Suprapubic skin (tissue), 4 donors: ENCODE results near the gene SLC9A9. TPM values are rescaled to one million over a fixed set of nuclear protein-coding genes. Genes with fewer than 3 reads are reported as not detected.

Source experiments
- DNase-seq, 2 donors: peaks; one replicate each; pipeline ENCODE4 v3.0.0-alpha.2; 2019; ENCODE audit warnings: low spot score in 2 of 2
- H3K27ac ChIP-seq: fragments of 200-600 bp; sonication (generic); one replicate; pipeline ENCODE4 v1.5.1; 2019
- H3K27me3 ChIP-seq: fragments of 200-600 bp; sonication (generic); one replicate; pipeline ENCODE4 v1.5.1; 2019
- H3K36me3 ChIP-seq: fragments of 200-600 bp; sonication (generic); one replicate; pipeline ENCODE4 v1.5.1; 2019
- H3K4me1 ChIP-seq: fragments of 200-600 bp; sonication (generic); one replicate; pipeline ENCODE4 v1.5.1; 2019
- H3K4me3 ChIP-seq: fragments of 200-600 bp; sonication (generic); one replicate; pipeline ENCODE4 v1.5.1; 2019; ENCODE audit warnings: mild to moderate bottlenecking
- H3K9me3 ChIP-seq: fragments of 200-600 bp; sonication (generic); one replicate; pipeline ENCODE4 v1.5.1; 2019
- EP300 ChIP-seq: sonication (generic); formaldehyde crosslinking; IDR thresholded peaks from one replicate; pipeline ENCODE4 v1.6.1; 2017; ENCODE audit warnings: antibody characterized with exemption
- POLR2A ChIP-seq, 2 donors: fragments of 450-650 bp; IDR thresholded peaks; one replicate each; pipeline ENCODE4 v1.6.1; 2017; ENCODE audit warnings: antibody characterized with exemption in 2 of 2, mild to moderate bottlenecking in 2 of 2, moderate library complexity in 2 of 2
- POLR2AphosphoS5 ChIP-seq, 3 donors: sonication (generic); formaldehyde crosslinking; IDR thresholded peaks; one replicate each; pipeline ENCODE4 v1.6.1; 2017; ENCODE audit warnings: antibody characterized with exemption in 3 of 3
- WGBS: methylation state at CpG from one replicate; pipeline ENCODE4 v1.1.5; 2018; 5-methylcytosine and 5-hydroxymethylcytosine counted together
- total RNA-seq, 4 donors: library from RNA; depleted of rRNA; stranded (reverse); fragments of >200 nt; gene quantifications; one replicate each; pipeline ENCODE4 v1.1.0, GENCODE V29; 2016
- TF ChIP-seq, protein P1 (sequence below), 2 donors: fragments of 200-600 bp in 1 of 2; fragments of 450-650 bp in 1 of 2; sonication (generic) in 1 of 2; IDR thresholded peaks; one replicate each; pipeline ENCODE4 v1.5.1; 2016 to 2019; ENCODE audit warnings: antibody characterized with exemption in 2 of 2, mild to moderate bottlenecking in 1 of 2, moderate library complexity in 1 of 2

Gene SLC9A9
- total RNA-seq, 4 donors from 2014 or later, result 16.6 to 51.0 (median 30.0) TPM

DNA sequence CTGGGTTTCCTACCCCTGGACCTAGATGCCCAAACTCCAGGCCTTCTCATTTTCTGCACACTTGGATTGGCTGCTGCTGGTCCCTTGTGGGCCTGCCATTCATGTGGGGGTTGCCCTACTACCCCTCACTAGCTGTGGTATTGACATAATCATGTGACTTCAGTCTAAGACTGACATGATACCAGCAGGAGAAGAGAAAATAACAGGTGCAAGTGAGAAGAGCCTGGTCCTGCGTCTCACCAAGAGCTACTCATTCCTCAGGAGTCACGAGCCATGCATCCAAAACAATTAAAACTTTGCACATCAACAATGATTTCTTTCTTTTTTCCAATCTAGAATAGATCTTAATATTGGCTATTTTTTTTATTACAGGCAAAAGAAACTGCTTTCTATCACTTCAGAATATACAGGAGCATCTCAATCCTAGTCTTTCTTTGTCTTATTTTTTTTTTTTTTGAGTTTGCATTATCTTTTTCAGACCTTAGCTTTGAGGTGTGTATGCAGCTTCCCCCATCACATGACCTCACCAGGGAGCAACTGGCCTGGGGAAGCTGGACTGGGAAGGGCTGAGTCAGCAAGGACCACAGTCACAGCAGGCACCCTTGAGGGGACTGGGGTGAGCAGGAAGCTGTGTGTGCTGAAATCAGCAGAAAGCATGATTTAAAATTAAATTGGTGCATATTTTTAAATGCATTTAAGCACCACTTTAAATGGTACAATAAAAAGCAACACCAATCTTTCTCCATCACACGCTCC, 27.6 kb downstream of the SLC9A9 start:
- H3K36me3 ChIP-seq, result no peaks in the 10 kb centered on the region
- no peaks in the 10 kb centered on the region for H3K9me3 ChIP-seq
- no peak overlapping the region for H3K27ac ChIP-seq
- TF ChIP-seq POLR2A (IDR thresholded peaks at IDR 0.05) (no peak), EP300 (no peak), POLR2AphosphoS5 (IDR thresholded peaks at IDR 0.05) (no peak)
- TF ChIP-seq, protein P1, sequence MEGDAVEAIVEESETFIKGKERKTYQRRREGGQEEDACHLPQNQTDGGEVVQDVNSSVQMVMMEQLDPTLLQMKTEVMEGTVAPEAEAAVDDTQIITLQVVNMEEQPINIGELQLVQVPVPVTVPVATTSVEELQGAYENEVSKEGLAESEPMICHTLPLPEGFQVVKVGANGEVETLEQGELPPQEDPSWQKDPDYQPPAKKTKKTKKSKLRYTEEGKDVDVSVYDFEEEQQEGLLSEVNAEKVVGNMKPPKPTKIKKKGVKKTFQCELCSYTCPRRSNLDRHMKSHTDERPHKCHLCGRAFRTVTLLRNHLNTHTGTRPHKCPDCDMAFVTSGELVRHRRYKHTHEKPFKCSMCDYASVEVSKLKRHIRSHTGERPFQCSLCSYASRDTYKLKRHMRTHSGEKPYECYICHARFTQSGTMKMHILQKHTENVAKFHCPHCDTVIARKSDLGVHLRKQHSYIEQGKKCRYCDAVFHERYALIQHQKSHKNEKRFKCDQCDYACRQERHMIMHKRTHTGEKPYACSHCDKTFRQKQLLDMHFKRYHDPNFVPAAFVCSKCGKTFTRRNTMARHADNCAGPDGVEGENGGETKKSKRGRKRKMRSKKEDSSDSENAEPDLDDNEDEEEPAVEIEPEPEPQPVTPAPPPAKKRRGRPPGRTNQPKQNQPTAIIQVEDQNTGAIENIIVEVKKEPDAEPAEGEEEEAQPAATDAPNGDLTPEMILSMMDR (IDR thresholded peaks at IDR 0.05), result no peak
- H3K4me1 ChIP-seq, result peaks cover 4% of the 10 kb centered on the region
- no peaks in the 10 kb centered on the region for H3K27me3 ChIP-seq
- H3K4me3 ChIP-seq, result no peak overlapping the region
- DNase-seq, result no peak
- 81% methylated on average over 3 of the region's 3 CpGs for WGBS

DNA sequence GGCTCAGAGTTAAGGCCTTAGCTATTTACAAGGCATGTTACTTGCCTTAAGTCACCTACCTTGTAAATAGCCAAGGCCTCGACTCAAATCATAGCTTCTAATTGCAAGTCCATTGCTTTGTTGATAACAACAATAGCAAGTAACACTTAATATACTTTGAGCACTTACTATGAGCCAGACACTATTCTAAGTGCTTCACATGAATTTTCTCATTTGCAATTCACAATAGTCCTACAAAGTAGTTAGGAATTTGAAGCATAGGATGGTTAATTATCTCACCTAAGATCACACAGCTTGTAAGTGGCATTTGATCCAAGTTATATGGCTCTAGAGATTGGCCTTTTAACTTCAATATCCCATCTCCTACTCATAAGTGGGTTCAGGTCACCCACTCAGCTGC, 28.4 kb downstream of the SLC9A9 start:
- WGBS, result 68% methylated on average over 1 of the region's 1 CpG
- Histone ChIP-seq H3K27ac (no peak overlapping the region), H3K4me1 (peaks cover under 1% of the 10 kb centered on the region), H3K27me3 (no peaks in the 10 kb centered on the region), H3K9me3 (no peaks in the 10 kb centered on the region), H3K4me3 (no peak overlapping the region), H3K36me3 (no peaks in the 10 kb centered on the region)
- TF ChIP-seq, protein P1 (IDR thresholded peaks at IDR 0.05), result no peak
- TF ChIP-seq EP300 (no peak), POLR2AphosphoS5 (IDR thresholded peaks at IDR 0.05) (no peak), POLR2A (IDR thresholded peaks at IDR 0.05) (no peak)
- no peak for DNase-seq

DNA sequence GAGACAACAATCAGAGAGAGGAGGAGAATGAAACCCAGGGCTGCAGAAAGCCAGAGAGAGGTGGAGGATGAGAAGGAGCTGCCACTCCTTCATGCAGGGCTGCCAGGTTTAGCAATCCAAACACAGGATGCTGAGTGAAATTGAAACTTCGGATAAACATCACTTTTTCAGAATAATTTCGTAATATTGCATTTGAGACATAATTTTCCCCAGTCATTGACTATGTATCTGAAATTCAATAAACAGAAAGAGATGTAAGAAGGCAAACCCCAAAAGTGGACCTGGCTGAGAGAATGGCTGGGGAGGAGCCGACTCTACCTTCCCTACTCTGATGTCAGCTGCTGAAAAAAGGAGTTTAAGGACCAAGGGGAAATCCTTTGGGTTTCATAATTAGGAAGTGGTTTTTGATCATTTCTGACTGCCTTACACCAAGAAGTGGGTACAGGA, 33.8 kb downstream of the SLC9A9 start:
- no peaks in the 10 kb centered on the region for H3K36me3 ChIP-seq
- H3K4me1 ChIP-seq, result peaks cover 8% of the 10 kb centered on the region
- H3K27me3 ChIP-seq, result no peaks in the 10 kb centered on the region
- no peak overlapping the region for H3K27ac ChIP-seq
- 72% methylated on average over 3 of the region's 3 CpGs for WGBS
- no peaks in the 10 kb centered on the region for H3K9me3 ChIP-seq
- TF ChIP-seq POLR2A (IDR thresholded peaks at IDR 0.05) (no peak), EP300 (no peak), POLR2AphosphoS5 (IDR thresholded peaks at IDR 0.05) (no peak)
- TF ChIP-seq, protein P1 (IDR thresholded peaks at IDR 0.05), result no peak
- no peak overlapping the region for H3K4me3 ChIP-seq
- no peak for DNase-seq

DNA sequence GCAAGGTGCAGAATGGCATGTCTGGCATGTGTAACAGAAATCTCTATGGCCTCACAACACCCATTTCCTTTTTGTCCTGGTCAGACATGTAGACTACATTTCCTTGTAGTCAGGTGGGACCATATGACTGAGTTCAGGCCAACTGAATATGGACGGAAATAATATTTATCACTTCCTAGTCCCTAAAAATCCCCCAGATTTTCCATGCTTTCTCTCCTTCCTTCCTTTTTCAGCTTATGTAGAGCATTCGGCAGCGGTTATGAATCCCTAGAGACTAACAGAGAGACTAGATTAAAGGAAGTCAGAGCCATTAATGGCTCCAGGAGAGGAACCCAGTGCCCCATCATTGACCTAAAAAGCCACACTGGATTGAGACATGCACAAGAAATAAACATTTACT, 35.8 kb downstream of the SLC9A9 start:
- WGBS, result 73% methylated on average over 3 of the region's 3 CpGs
- DNase-seq, result no peak
- Histone ChIP-seq H3K27ac (no peak overlapping the region), H3K9me3 (no peaks in the 10 kb centered on the region), H3K4me1 (peaks cover 13% of the 10 kb centered on the region), H3K27me3 (no peaks in the 10 kb centered on the region), H3K4me3 (no peak overlapping the region), H3K36me3 (no peaks in the 10 kb centered on the region)
- no peak for TF ChIP-seq POLR2A (IDR thresholded peaks at IDR 0.05)
- TF ChIP-seq, protein P1 (IDR thresholded peaks at IDR 0.05), result no peak
- no peak for TF ChIP-seq EP300
- TF ChIP-seq POLR2AphosphoS5 (IDR thresholded peaks at IDR 0.05), result no peak

DNA sequence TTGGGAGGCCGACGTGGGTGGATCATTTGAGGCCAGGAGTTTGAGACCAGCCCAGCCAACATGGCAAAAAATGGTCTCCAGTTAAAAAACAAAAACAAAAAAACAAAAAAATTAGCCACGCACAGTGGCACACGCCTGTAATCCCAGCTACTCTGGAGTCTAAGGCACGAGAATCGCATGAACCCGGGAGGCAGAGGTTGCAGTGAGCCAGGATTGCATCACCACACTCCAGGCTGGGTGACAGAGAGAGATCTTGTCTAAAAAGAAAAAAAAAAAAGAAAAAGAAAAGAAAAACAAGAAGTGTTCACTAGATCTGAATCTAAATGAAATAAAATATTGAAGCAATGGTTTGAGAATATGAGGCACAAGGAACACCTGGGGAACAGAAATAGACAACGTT, 36.7 kb downstream of the SLC9A9 start:
- WGBS, result 68% methylated on average over 8 of the region's 8 CpGs
- Histone ChIP-seq H3K27ac (peak overlapping the region; percentile 40), H3K4me3 (no peak overlapping the region), H3K27me3 (no peaks in the 10 kb centered on the region), H3K36me3 (no peaks in the 10 kb centered on the region), H3K4me1 (peaks cover 13% of the 10 kb centered on the region), H3K9me3 (no peaks in the 10 kb centered on the region)
- peak in 1 of 2 donors; percentile 80 for DNase-seq
- TF ChIP-seq POLR2AphosphoS5 (IDR thresholded peaks at IDR 0.05), result no peak
- no peak for TF ChIP-seq POLR2A (IDR thresholded peaks at IDR 0.05)
- TF ChIP-seq, protein P1 (IDR thresholded peaks at IDR 0.05), result no peak
- TF ChIP-seq EP300, result no peak
